Measurements from ENCODE around the gene USP13. TPM values are rescaled to one million over a fixed set of nuclear protein-coding genes. Genes with fewer than 3 reads are reported as not detected.
A peak's percentile ranks its signal among the peaks of the same experiment; 100 is the strongest.

USP13 gene
- total RNA-seq, 1 experiment from 2014 or later: 2.6 TPM

DNA sequence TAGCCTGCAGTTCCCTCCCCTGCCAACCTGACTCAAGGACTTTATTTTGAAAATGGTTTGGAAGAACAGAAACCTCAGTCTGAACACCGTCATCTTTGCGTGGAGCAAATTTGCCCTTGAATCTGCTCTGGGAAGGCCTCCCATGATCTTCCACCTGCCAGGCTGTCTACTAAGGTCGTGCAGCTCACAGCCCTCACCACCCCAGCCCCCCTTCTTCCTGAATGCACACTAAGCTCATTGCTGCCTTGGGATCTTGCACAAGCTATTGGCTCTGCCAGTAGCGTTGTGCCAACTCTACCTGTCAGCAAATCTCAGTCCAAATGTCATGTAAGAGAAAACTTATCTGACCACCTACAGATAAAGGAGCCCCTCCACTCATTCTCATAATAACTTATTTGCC, 141.5 kb downstream of the USP13 start:
- DNase-seq (ENCODE audit: low spot score): no peak

- DNase-seq (ENCODE audit: low spot score): no peak
These were observed 143.6 kb downstream of the USP13 start for GRCh38 chr3:179796421-179796820.

DNA sequence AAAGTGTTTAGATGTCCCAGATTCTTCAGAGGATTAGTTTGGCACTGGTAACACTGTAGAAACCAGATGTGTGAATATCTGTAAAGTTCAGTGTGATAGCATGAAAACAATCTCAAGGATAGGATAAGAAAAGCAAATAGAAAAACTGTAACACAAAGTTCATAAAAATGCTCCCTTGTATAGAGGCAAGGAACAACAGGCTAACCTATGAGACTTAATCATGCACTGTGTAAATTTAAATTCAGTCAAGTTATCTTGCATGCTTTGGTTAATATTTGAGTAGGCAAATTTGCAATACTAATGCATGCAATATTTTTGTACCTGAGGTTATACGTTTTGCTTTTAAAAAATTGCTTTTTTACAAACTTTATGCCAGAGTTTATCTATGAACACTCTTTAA, 144.4 kb downstream of the USP13 start:
- DNase-seq (ENCODE audit: low spot score): no peak

DNA sequence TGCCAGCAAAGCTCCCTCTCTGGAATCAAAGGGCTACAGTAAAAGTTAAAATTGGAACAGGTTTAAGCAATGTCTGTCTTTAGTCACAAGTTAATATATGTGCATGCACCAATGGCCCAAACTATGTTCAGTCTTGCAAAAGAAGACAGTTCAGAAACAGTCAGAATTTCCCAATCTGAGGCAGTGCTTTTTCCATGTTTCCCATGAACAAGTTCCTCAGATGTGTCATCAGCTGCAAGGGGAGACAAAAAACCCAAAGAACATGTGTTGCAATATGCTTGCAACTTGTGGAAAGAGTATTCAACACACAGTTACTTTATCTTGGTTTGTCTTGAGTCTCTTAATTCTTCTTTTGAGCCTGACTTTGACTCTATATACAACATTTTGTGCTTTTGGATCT, 148.4 kb downstream of the USP13 start:
- DNase-seq (ENCODE audit: low spot score): no peak

DNA sequence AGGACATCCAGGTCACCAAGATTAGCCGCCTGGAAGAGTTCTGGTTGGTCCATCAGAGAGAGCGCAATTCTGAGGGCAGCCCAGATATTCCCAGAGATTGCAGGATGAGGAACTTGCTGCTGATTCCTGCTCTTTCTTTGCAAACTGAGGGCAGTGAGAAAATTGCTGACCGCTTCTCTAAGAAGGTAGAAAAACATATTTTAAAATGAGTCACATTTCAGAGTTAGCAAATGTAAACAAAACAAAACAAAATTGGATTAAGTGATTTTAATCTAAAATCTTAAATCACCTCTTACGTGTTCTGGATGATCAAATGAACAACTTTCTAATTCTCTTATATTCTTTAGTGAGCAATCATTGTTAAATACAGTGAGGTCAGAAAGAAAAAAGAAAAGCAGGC, 149.0 kb downstream of the USP13 start:
- DNase-seq (ENCODE audit: low spot score): no peak

GRCh38 chr3:179806177-179806576, 153.3 kb downstream of the USP13 start:
- no peak for DNase-seq (ENCODE audit: low spot score)

DNA sequence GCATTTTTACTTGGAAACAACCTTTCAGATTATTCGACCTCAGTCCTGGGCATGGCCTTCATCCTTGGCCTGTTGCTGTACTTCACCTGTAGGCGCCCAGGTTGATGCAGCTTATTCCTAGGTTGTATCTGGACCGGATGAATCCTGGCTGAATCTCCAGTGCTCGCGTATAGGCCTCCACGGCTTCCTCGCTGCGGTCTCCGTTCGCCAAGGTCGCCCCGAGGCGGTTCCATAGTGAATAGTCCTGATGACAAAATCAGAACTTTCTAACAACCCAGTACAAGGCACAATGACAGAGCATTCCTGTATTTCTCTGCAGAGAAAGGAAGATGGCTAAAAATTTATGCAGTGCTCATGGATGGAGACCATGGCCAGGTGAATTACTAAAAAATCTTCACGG, 154.7 kb downstream of the USP13 start:
- DNase-seq (ENCODE audit: low spot score): no peak

DNA sequence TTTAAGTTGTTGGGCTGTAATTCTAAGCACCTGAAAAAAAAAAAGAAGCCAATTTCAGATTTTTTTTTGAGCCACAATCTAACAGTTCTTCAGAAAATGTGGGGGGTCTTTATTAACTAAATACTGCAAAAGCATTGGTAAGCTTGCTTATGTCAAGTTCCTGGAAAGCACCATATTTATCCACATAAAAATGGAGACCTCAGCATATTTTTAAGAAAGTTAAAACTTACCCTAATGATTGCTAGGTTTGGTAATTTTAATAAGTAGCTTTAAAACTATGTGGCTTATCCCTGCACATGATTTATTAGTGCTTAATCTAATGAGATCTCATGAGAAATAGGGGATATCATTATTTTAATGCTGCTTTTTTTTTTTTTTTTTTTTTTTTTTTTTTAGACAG, 156.8 kb downstream of the USP13 start:
- DNase-seq (ENCODE audit: low spot score): no peak

GRCh38 chr3:179811321-179812095, 158.7 kb downstream of the USP13 start:
- peak; percentile 67 for DNase-seq (ENCODE audit: low spot score)

- DNase-seq (ENCODE audit: low spot score): no peak
These were observed 159.2 kb downstream of the USP13 start for GRCh38 chr3:179812096-179812382.

DNA sequence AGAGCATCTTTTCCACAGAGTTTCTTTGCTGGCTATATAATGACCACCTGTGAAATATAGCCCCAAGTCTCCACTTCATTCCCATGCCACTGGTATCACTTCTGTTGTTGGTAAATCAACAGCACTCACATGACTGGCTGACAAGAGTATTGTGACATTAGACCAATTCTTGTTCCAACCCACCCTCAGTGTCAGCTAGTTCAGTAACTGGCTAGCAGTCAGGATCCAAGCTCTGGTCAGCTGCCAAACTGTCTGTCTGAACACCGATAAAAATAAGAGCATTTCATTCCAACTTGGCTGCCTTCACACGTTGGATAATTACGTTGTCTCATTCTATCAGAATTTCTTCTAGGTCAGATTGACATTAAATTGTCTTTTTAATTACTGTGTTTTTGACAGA, 166.5 kb downstream of the USP13 start:
- no peak for DNase-seq (ENCODE audit: low spot score)

- no peak for DNase-seq (ENCODE audit: low spot score)
These were observed 169.5 kb downstream of the USP13 start for GRCh38 chr3:179822296-179822695.

DNA sequence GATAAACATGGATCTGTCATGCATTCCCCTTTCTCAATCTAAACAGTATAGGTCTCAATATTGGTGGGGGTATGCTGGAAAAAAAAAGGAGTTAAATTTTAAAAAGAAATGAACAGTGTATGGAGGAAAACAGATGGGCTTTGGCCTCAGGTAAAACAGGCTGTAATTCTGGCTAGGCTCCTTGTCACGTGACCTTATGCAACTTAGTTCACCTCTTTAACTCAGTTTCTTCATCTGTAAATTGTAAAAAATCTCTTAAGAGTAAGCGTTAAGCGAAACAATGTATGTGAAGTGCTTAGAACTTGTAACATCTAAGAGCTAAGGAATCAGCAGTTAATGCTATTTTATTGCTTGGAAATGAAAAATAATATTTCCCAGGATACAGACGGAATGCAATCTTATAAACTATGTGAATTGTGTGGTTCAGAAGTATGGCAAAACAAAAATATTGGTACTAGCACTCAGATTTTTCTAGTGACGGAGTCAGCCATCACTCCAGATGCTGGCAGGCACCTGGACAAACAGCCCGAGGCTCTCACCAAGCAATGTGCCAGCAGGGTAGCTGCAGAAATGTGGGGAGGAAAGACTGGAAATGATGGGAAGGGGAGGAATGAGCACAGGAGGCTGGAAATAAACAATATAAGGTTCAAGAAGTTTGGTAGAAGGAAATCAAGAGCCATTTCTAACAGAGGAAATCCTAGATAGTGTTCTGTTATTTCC, 172.8 kb downstream of the USP13 start:
- DNase-seq (ENCODE audit: low spot score): no peak

DNA sequence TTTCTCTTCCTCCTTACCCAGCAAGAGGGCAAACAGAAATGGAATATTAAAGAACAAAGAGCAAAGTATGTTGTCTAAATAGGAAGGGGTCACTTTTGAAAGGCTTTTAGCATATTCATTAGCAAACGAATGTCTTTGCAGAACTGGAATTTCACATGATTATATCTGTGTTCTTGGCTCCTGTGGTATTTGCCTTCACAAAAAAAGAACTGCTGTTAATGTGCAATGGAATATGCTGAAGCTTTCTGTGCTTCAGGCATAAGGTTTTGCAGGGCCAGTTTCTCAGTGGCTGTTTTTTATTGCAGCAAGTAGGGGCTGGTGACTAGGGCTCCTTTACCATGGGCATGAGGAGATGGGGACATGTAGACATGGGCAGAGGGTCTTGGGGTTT, 173.4 kb downstream of the USP13 start:
- DNase-seq (ENCODE audit: low spot score): no peak

DNA sequence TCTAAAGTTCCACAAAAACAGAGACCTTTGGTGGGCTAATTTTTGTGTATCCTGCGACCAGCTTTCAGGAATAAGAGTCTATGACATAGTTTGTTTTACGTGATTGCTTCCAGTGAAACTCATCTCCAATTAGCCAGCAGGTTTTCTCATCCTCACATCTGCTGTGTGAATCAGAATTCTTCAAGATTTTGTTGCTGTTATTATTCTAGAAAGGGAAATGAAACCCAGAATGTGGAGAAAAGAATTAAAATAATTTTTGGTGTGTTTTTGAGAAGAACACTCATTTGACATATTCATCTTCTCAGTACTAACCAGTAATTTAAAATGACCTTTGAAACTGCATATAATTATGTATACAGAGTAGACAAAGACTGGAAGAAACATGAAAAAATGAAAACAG, 175.9 kb downstream of the USP13 start:
- no peak for DNase-seq (ENCODE audit: low spot score)

DNA sequence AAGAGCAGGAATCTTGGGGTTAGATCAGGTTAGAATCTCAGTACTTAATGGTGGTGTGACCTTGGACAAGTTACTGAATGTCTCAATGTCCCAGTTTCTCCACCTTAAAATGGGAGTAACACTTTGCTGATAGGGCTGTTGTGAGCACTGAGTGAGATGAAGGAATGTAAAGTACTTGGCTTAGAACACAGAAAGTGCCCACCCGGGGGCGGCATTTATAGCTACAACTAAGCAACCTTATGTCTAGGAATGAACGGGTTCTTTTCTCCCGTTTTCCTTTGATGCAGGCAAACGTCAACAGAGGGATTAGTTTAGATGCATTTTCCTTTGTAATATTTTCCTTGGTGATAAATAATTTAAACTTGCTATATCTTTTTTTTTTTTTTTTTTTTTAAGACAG, 176.6 kb downstream of the USP13 start:
- no peak for DNase-seq (ENCODE audit: low spot score)

DNA sequence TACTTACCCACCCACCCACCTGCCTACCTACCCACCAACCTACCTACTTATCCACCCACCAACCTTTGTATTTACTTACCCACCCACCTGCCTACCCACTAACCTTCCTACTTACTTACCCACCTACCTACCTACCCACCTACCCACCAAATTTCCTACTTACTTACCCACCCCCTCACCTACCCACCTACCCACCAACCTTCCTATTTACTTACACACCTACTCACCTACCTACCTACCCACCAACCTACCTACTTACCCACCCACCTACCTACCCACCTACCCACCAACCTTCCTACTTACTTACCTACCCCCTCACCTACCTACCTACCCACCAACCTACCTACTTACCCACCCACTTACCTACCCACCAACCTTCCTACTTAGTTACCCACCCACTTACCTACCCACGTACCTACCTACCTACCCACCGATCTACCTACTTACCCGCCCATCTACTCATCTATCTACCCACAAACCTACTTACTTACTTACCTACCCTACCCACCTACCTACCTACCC, 179.6 kb downstream of the USP13 start:
- no peak for DNase-seq (ENCODE audit: low spot score)

GRCh38 chr3:179833294-179833693, 180.5 kb downstream of the USP13 start:
- DNase-seq (ENCODE audit: low spot score): no peak

- DNase-seq (ENCODE audit: low spot score): no peak
These were observed 184.5 kb downstream of the USP13 start for GRCh38 chr3:179837374-179837773.
